KMS-11 (cell line): Measurements from ENCODE around the gene CACNA1A.

Experiments used
- H2AFZ ChIP-seq: fragments of 200-600 bp; sonication (generic); 2 replicates; pipeline ENCODE4 v1.6.1; 2016; ENCODE audit warnings: antibody characterized with exemption, mixed run types, low read depth
- H3K27ac ChIP-seq: fragments of 200-600 bp; sonication (generic); 2 replicates; pipeline ENCODE4 v1.6.1; 2016; ENCODE audit warnings: mild to moderate bottlenecking, mixed run types
- H3K27me3 ChIP-seq: fragments of 200-600 bp; sonication (generic); 2 replicates; pipeline ENCODE4 v1.6.1; 2017; ENCODE audit warnings: mild to moderate bottlenecking, low read depth, mixed run types, moderate library complexity; ENCODE audit not compliant: insufficient read depth
- H3K36me3 ChIP-seq: fragments of 200-600 bp; sonication (generic); 2 replicates; pipeline ENCODE4 v1.6.1; 2017; ENCODE audit warnings: mild to moderate bottlenecking, mixed run types; ENCODE audit not compliant: insufficient read depth
- H3K4me1 ChIP-seq: fragments of 200-600 bp; sonication (generic); 2 replicates; pipeline ENCODE4 v1.6.1; 2016; ENCODE audit warnings: mild to moderate bottlenecking, low read depth, mixed run types; ENCODE audit not compliant: poor library complexity, severe bottlenecking
- H3K4me2 ChIP-seq: fragments of 200-600 bp; sonication (generic); 2 replicates; pipeline ENCODE4 v1.7.0; 2016; ENCODE audit warnings: mild to moderate bottlenecking, mixed run types
- H3K4me3 ChIP-seq: fragments of 200-600 bp; sonication (generic); IDR thresholded peaks from 2 replicates; pipeline ENCODE4 v1.6.1; 2017; ENCODE audit warnings: low read depth, low read length, mixed read lengths; ENCODE audit not compliant: insufficient read depth
- H3K79me2 ChIP-seq: fragments of 200-600 bp; sonication (generic); 2 replicates; pipeline ENCODE4 v1.6.1; 2016; ENCODE audit warnings: low read depth, mixed run types; ENCODE audit not compliant: insufficient read depth
- H3K9ac ChIP-seq: fragments of 200-600 bp; sonication (generic); 2 replicates; pipeline ENCODE4 v1.6.1; 2016; ENCODE audit warnings: mild to moderate bottlenecking, mixed run types
- H4K20me1 ChIP-seq: fragments of 200-600 bp; sonication (generic); 2 replicates; pipeline ENCODE4 v1.6.1; 2016; ENCODE audit warnings: mild to moderate bottlenecking, mixed run types; ENCODE audit not compliant: insufficient read depth
- CTCF ChIP-seq: fragments of 200-600 bp; sonication (generic); conservative IDR thresholded peaks from 2 replicates; pipeline ENCODE4 v1.6.1; 2017; ENCODE audit warnings: low read depth, mild to moderate bottlenecking, antibody characterized with exemption, low read length, moderate library complexity, mixed read lengths

Gene CACNA1A

DNA sequence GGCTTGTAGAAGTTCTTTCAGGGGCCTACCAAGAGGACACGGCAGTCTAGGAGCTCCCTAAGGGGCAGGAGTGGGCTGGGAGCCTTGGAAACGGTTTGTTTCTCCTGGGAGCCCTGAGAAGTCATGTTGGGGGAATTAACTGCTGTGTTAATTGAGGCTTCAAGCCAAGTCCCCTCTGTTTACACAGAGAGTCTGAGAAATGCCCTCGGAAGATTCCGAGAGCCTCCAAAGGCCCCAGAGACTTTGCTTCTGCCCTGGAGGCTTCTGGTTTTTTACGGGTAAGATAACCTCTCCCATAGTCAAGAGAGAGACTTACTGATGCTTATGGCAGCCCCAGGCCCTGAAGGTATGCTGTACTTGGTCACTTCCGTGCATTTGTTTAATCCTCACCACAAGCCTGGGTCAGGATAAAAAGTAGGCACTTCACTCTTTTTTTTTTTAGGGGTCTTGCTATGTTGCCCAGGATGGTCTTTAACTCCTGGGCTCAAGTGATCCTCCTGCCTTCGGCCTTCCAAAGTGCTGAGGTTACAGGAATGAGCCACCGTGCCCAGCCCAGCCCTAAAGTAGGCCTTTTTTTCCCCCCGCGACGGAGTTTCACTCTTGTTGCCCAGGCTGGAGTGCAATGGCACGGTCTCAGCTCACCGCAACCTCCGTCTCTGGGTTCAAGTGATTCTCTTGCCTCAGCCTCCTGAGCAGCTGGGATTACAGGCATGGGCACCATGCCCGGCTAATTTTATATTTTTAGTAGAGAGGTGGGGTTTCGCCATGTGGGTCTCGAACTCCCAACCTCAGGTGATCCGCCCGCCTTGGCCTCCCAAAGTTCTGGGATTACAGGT, 340.9 kb downstream of the CACNA1A start:
- no peak overlapping the region for H2AFZ ChIP-seq
- no peak overlapping the region for H3K4me3 ChIP-seq
- no peak overlapping the region for H3K4me2 ChIP-seq

DNA sequence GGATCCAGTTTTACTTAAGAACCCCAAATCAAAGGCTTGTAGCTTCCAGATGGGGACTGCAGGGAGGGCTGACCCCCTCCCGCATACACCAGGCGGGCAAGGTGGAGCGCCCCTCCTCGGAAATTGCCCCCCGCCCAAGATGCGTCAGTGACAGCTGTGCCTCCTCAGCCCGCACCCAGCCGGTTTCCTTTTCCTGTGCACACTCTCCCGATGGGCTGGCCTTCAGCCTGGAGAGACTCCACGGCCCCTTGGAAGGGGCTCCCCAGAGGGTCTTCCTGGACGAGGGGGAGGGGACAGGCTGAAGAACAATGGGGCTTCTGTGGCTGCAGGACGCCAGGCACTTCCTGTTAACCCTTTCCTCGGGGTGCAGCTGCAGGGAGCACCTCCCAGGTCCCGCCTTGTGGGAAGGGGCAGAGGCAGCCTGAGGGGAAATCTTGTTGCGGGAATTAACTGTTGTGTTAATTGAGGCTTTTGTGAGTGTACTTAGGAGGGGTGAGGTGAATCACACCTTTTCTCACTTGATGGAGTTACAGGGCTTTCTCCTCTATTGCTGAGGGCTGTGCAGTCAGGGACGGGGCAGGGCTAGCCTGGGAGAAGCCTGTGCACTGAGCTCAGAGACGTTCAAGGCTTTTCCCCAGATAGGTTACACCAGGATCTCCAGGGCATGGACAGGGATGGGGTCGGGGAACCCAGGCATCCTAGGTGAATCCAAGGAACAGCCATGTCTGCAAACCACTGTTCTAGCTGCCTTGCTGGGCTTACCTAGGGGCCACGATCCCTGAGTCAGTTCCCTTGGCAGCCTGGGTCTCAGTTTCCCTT, 341.7 kb downstream of the CACNA1A start:
- no peaks in the 10 kb centered on the region for H3K36me3 ChIP-seq
- H3K27ac ChIP-seq = no peak overlapping the region
- no peak overlapping the region for H3K4me2 ChIP-seq
- H4K20me1 ChIP-seq = no peaks in the 10 kb centered on the region
- H3K4me3 ChIP-seq = no peak overlapping the region
- TF ChIP-seq CTCF = no peak
- H3K79me2 ChIP-seq = no peaks in the 10 kb centered on the region
- no peak overlapping the region for H3K9ac ChIP-seq
- H2AFZ ChIP-seq = no peak overlapping the region
- no peaks in the 10 kb centered on the region; the same call in 1 of the 2 replicates for H3K27me3 ChIP-seq
- peaks cover 77% of the 10 kb centered on the region for H3K4me1 ChIP-seq

More for the DNA sequence above, 340.9 kb downstream of the CACNA1A start:
- no peaks in the 10 kb centered on the region for H4K20me1 ChIP-seq
- H3K4me1 ChIP-seq = peaks cover 84% of the 10 kb centered on the region
- H3K79me2 ChIP-seq = no peaks in the 10 kb centered on the region
- no peaks in the 10 kb centered on the region for H3K27me3 ChIP-seq
- H3K27ac ChIP-seq = no peak overlapping the region
- no peaks in the 10 kb centered on the region for H3K36me3 ChIP-seq
- no peak for TF ChIP-seq CTCF
- H3K9ac ChIP-seq = no peak overlapping the region

DNA sequence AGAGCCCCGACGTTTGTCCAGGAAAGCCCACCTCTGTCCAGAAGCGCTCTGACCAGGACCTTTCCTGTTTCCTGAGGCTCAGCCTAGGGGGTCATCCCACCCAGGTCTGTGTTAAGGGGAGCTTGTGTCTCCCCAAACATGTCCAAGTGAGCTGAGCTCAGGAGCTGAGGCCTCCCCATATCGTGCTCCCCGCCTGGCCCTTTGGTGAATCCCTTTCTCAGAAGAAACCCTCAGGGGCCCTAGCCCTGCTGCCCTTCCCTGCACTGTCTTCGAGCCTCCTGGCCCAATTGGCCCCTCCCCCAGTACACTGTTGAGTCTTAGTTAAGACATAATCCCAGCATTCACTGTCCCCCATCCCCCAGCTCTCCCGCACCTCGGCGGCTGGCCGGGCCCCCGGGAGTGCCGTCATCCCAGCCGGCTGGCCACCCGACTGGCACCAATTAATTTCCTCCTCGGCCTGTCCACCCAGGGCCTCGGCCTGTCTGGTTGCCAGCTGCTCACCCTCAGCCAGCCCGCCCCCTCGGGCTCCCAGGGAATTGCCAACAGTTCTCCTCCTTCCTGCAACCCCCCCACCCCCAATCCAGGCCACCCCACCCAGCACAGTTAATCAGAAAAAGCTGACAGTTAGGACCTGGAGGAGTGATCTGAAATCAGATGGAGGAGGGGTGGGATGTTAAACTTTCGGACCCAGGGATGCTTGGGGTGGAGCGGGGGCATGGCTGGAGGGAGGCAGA, 342.5 kb downstream of the CACNA1A start:
- no peak overlapping the region for H3K4me3 ChIP-seq
- H3K4me1 ChIP-seq = peaks cover 71% of the 10 kb centered on the region
- 0 out of 2 replicates have a peak overlapping the region, but pooled peaks have one; percentile 0 for H3K27ac ChIP-seq

More for the DNA sequence above, 342.5 kb downstream of the CACNA1A start:
- Histone ChIP-seq H3K27me3 (no peaks in the 10 kb centered on the region; the same call in 1 of the 2 replicates), H2AFZ (peak overlapping the region; percentile 91; the same call in 1 of the 2 replicates), H4K20me1 (no peaks in the 10 kb centered on the region), H3K36me3 (no peaks in the 10 kb centered on the region), H3K4me2 (peak overlapping the region; percentile 79), H3K79me2 (no peaks in the 10 kb centered on the region), H3K9ac (no peak overlapping the region)
- no peak for TF ChIP-seq CTCF
